ENCODE results near the gene GCK. TPM values are rescaled to one million over a fixed set of nuclear protein-coding genes. Genes with fewer than 3 reads are reported as not detected.

GCK gene
- total and polyA plus RNA-seq, 2 of the 13 experiments (the other 11 are each of a cell fraction or from before 2014, with no cell fraction given): not detected

DNA sequence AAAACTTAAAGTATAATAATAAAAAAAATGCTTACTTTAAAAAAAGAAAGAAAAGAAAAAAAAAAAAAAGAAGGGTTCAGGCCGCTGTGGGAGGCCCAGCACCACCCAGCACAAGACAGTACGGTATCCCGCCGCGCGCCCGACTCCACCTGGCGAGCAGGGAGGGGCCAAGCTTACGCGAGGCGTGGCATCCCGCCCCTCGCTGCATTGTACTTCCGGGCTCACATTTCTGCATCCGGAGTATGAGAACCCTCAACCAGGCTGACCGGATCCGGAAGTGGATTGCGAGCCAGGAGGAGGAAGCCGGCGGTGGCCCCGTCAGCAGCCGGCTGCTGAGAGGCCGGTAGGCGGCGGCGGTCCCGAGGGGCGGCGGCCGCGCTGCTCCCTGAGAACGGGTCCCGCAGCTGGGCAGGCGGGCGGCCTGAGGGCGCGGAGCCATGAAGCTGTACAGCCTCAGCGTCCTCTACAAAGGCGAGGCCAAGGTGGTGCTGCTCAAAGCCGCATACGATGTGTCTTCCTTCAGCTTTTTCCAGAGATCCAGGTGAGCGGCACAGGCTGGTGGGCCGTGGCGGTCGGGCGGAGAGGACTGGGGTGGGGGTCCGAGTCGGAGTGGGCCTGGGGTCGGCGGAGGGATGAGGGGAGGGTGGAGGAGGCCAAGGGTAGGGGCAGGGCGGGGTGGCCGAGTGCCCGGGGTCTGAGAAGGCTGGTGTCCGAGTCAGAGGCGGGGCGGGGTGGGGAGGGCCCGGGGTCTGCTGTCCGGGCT is 11.6 kb upstream of the GCK start, which contains the start of gene YKT6 (continued):
- no peak for TF ChIP-seq PRDM10 (CRISPR knock-in tag; IDR thresholded peaks at IDR 0.05; ENCODE audit: low read depth)
- TF ChIP-seq HNRNPH1 (optimal IDR thresholded peaks at IDR 0.05; ENCODE audit: low read depth, low read length): no peak
- peak; percentile 20; the same call in 1 of the 2 replicates for TF ChIP-seq STAG1 (CRISPR knock-in tag; IDR thresholded peaks at IDR 0.05)
- no peak for TF ChIP-seq ZNF382 (CRISPR knock-in tag; IDR thresholded peaks at IDR 0.05; ENCODE audit: borderline replicate concordance)
- TF ChIP-seq, protein P1, sequence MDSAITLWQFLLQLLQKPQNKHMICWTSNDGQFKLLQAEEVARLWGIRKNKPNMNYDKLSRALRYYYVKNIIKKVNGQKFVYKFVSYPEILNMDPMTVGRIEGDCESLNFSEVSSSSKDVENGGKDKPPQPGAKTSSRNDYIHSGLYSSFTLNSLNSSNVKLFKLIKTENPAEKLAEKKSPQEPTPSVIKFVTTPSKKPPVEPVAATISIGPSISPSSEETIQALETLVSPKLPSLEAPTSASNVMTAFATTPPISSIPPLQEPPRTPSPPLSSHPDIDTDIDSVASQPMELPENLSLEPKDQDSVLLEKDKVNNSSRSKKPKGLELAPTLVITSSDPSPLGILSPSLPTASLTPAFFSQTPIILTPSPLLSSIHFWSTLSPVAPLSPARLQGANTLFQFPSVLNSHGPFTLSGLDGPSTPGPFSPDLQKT (CRISPR knock-in tag; IDR thresholded peaks at IDR 0.05; ENCODE audit: borderline replicate concordance): no peak
- no peak for TF ChIP-seq CCDC6 (CRISPR knock-in tag; IDR thresholded peaks at IDR 0.05)
- TF ChIP-seq MIXL1 (CRISPR knock-in tag; IDR thresholded peaks at IDR 0.05): no peak; the same call in 1 of the 2 replicates
- TF ChIP-seq HNRNPLL (IDR thresholded peaks at IDR 0.05; ENCODE audit: low read depth, low read length, poor library complexity, severe bottlenecking): peak; percentile 55
- TF ChIP-seq ZFP36L1 (CRISPR knock-in tag; IDR thresholded peaks at IDR 0.05): 0 out of 2 replicates have a peak, but pooled peaks have one; percentile 55
- TF ChIP-seq AGO1 (IDR thresholded peaks at IDR 0.05; ENCODE audit: low read depth, low read length, poor library complexity, severe bottlenecking): peak; percentile 45
- TF ChIP-seq BCL6 (CRISPR knock-in tag; IDR thresholded peaks at IDR 0.05): no peak
- TF ChIP-seq GATA4 (IDR thresholded peaks at IDR 0.05; ENCODE audit: borderline replicate concordance, low read depth): peak; percentile 14; the same call in 1 of the 2 replicates
- no peak for TF ChIP-seq SNAI1 (CRISPR knock-in tag; IDR thresholded peaks at IDR 0.05; ENCODE audit: borderline replicate concordance)
- no peak for TF ChIP-seq PCBP2 (optimal IDR thresholded peaks at IDR 0.05; ENCODE audit: low read depth, low read length, poor library complexity, severe bottlenecking)
- no peak for TF ChIP-seq ZNF644 (CRISPR knock-in tag; IDR thresholded peaks at IDR 0.05; ENCODE audit: low read depth)
- peak; percentile 70 to 87; a peak in 3 of 4 replicates for TF ChIP-seq HMGXB4 (CRISPR knock-in tag; IDR thresholded peaks at IDR 0.05; ENCODE audit: borderline replicate concordance in 1 of 2, low read depth in 1 of 2)

All from HepG2 (cell line).